SH-SY5Y (cell line): ENCODE results near the gene TENT4B.

Experiments
- GATA2 ChIP-seq: IDR thresholded peaks from 2 replicates; pipeline ENCODE4 v1.6.1; 2011; ENCODE audit warnings: mild to moderate bottlenecking, low read depth, low read length
- GATA3 ChIP-seq: IDR thresholded peaks from 2 replicates; pipeline ENCODE4 v1.6.1; 2011; ENCODE audit warnings: low read depth, mild to moderate bottlenecking, low read length, moderate library complexity

GRCh38 chr16:50124769-50125168 lies 28.3 kb upstream of the TENT4B start:
- TF ChIP-seq GATA2, result no peak
- no peak for TF ChIP-seq GATA3
